NCI-H226 (cell line): Measurements from ENCODE around the gene HCAR2.
A peak's percentile ranks its signal among the peaks of the same experiment; 100 is the strongest.
"Not testable (repeated sequence)": the region's sequence is repeated elsewhere in the genome, so short reads cannot be mapped to it uniquely, and the experiment has no call there.

ENCODE experiments used
- DNase-seq: peaks from one replicate; pipeline ENCODE4 v3.0.0-alpha.2; 2015

Gene HCAR2

GRCh38 chr12:122715211-122715610 is 12.1 kb upstream of the HCAR2 start:
- DNase-seq, result not testable (repeated sequence)

GRCh38 chr12:122713491-122714188 is 10.5 kb upstream of the HCAR2 start:
- DNase-seq, result not testable (repeated sequence)

- not testable (repeated sequence) for DNase-seq
Measured at GRCh38 chr12:122711266-122711665, 8.1 kb upstream of the HCAR2 start.

- DNase-seq, result not testable (repeated sequence)
Measured at GRCh38 chr12:122710341-122710740, 7.2 kb upstream of the HCAR2 start.

- DNase-seq, result not testable (repeated sequence)
Measured at GRCh38 chr12:122709287-122709686, 6.1 kb upstream of the HCAR2 start.

- not testable (repeated sequence) for DNase-seq
Measured at GRCh38 chr12:122703841-122704240, 684 bp upstream of the HCAR2 start.

- DNase-seq, result not testable (repeated sequence)
Measured at GRCh38 chr12:122701481-122701880, 1.7 kb downstream of the HCAR2 start.

- DNase-seq, result not testable (repeated sequence)
Measured at GRCh38 chr12:122700038-122700710, 3.0 kb downstream of the HCAR2 start.

GRCh38 chr12:122696922-122697321 is 6.2 kb downstream of the HCAR2 start:
- not testable (repeated sequence) for DNase-seq

GRCh38 chr12:122691566-122691965 is 11.6 kb downstream of the HCAR2 start:
- no peak for DNase-seq

- no peak for DNase-seq
Measured at GRCh38 chr12:122688291-122688690, 14.9 kb downstream of the HCAR2 start.

- DNase-seq, result peak; percentile 76
Measured at GRCh38 chr12:122687086-122687485, 16.1 kb downstream of the HCAR2 start.

GRCh38 chr12:122686538-122686937 is 16.6 kb downstream of the HCAR2 start:
- DNase-seq, result no peak

- DNase-seq, result no peak
Measured at GRCh38 chr12:122684297-122684813, 18.8 kb downstream of the HCAR2 start.

- peak; percentile 17 for DNase-seq
Measured at GRCh38 chr12:122681814-122682213, 21.3 kb downstream of the HCAR2 start.

- not testable (repeated sequence) for DNase-seq
Measured at GRCh38 chr12:122680989-122681388, 22.2 kb downstream of the HCAR2 start.

GRCh38 chr12:122676781-122677180 is 26.4 kb downstream of the HCAR2 start:
- not testable (repeated sequence) for DNase-seq

GRCh38 chr12:122676015-122676414 is 27.1 kb downstream of the HCAR2 start:
- not testable (repeated sequence) for DNase-seq

- DNase-seq, result no peak
Measured at GRCh38 chr12:122672515-122672914, 30.6 kb downstream of the HCAR2 start.

- DNase-seq, result peak; percentile 48
Measured at GRCh38 chr12:122669397-122670070, 33.6 kb downstream of the HCAR2 start.

GRCh38 chr12:122668268-122668667 is 34.9 kb downstream of the HCAR2 start:
- DNase-seq, result no peak

GRCh38 chr12:122665759-122666158 is 37.4 kb downstream of the HCAR2 start:
- no peak for DNase-seq

GRCh38 chr12:122665349-122665748 is 37.8 kb downstream of the HCAR2 start:
- DNase-seq, result no peak

- no peak for DNase-seq
Measured at GRCh38 chr12:122661938-122662337, 41.2 kb downstream of the HCAR2 start.
